ENCODE results near the gene MED9. TPM values are rescaled to one million over a fixed set of nuclear protein-coding genes. Genes with fewer than 3 reads are reported as not detected.

MED9 gene
- total and polyA plus RNA-seq, 8 donors, result 2.9 to 14.5 (median 11.7) TPM

- no peak for TF ChIP-seq POLR2A (IDR thresholded peaks at IDR 0.05)
- no peak for TF ChIP-seq EP300 (IDR thresholded peaks at IDR 0.05)
- TF ChIP-seq CTCF (IDR thresholded peaks at IDR 0.05), result no peak
- intact Hi-C loops (cut with DNase I; ENCODE audit: low total_unique reads), result no loop called here
- 91 to 99% (median 98%) methylated on average over 7 of the region's 7 CpGs for WGBS, 5 donors
Observed at GRCh38 chr17:17513626-17514025, 36.8 kb downstream of the MED9 start.

GRCh38 chr17:17514361-17514992 is 37.7 kb downstream of the MED9 start:
- no peaks in the 10 kb centered on the region for H3K9me3 ChIP-seq
- TF ChIP-seq EP300 (IDR thresholded peaks at IDR 0.05) (no peak), POLR2A (IDR thresholded peaks at IDR 0.05) (no peak), CTCF (IDR thresholded peaks at IDR 0.05) (no peak), POLR2AphosphoS5 (IDR thresholded peaks at IDR 0.05) (no peak)
- intact Hi-C loops (cut with DNase I; ENCODE audit: low total_unique reads), result no loop called here
- no peak for DNase-seq
- 78 to 90% (median 83%) methylated on average over 11 to 16 of the region's 16 CpGs for WGBS, 5 donors
- H3K27me3 ChIP-seq, result no peaks in the 10 kb centered on the region
- peaks cover 0 to 14% (median 4%) of the 10 kb centered on the region in 4 donors for H3K4me1 ChIP-seq
- no peak overlapping the region for H3K4me3 ChIP-seq
- H3K27ac ChIP-seq, result no peak overlapping the region
- H3K36me3 ChIP-seq, result peaks cover 0 to 2% (median under 1%) of the 10 kb centered on the region in 4 donors

More at GRCh38 chr17:17513626-17514025, 36.8 kb downstream of the MED9 start:
- Histone ChIP-seq H3K27ac (no peak overlapping the region), H3K36me3 (peaks cover 0 to 7% (median 0%) of the 10 kb centered on the region in 4 donors), H3K27me3 (no peaks in the 10 kb centered on the region), H3K9me3 (no peaks in the 10 kb centered on the region), H3K4me1 (peaks cover 0 to 14% (median 4%) of the 10 kb centered on the region in 4 donors), H3K4me3 (no peak overlapping the region)
- DNase-seq, result no peak

- DNase-seq, result no peak
- 89 to 95% (median 90%) methylated on average over 15 to 21 of the region's 21 CpGs for WGBS, 5 donors
- TF ChIP-seq EP300 (IDR thresholded peaks at IDR 0.05) (no peak), POLR2AphosphoS5 (IDR thresholded peaks at IDR 0.05) (no peak), CTCF (IDR thresholded peaks at IDR 0.05) (no peak), POLR2A (IDR thresholded peaks at IDR 0.05) (no peak)
- Histone ChIP-seq H3K36me3 (peaks cover 0 to 10% (median 5%) of the 10 kb centered on the region in 4 donors), H3K4me3 (no peak overlapping the region), H3K9me3 (no peaks in the 10 kb centered on the region), H3K27ac (no peak overlapping the region), H3K27me3 (no peaks in the 10 kb centered on the region), H3K4me1 (peaks cover 0 to 14% (median 4%) of the 10 kb centered on the region in 4 donors)
- intact Hi-C loops (cut with DNase I; ENCODE audit: low total_unique reads), result no loop called here
Observed at GRCh38 chr17:17514993-17515933, 38.5 kb downstream of the MED9 start.
